GM19043 (cell line): Measurements from ENCODE around the gene OAT.

Source experiments
- ATAC-seq: cut with Tn5 transposase; IDR thresholded peaks from one replicate; pipeline ENCODE4 v1.9.1; 2021; ENCODE audit warnings: low read depth; ENCODE audit not compliant: unreplicated experiment

OAT gene

DNA sequence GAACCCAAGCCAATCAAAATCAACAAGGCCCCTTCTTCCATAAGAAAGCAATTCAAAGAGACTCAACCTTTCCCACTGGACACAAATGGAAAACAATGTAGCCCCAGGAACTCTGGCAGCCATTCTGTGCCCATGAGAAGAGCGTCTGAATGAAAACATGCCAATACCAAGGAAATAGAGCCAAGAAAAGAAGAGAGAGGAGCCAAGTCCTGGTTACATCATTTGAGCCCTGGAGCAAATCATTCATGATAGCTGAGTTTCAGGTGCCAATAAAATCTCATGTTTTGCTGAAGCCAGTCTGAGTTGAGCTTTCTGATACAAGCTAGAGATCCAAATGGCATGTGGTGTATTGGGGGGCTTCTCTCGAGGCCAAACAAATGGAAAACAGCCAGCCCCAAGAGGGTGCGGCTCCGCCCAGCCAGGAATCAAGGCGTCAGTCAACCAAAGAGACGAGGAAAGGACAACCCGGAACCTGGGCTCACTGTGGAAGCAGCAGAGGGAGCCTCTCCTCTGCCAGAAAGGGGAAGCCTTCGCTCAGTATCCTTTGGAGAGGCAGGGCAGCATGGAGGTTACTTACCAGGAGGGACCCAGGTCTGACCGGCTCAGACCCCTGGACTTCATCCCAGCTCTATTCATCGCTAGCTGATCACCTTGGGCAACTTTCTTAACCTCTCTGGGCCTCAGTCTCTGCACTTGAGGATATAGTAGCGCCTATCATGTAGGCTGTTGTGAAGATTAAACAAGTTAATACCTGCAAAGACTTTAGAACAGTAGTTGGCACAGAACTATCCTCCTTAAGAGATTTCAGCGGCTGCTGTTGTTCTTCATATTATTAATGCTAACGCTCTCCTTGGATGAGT lies 61.8 kb downstream of the OAT start:
- no peak for ATAC-seq

DNA sequence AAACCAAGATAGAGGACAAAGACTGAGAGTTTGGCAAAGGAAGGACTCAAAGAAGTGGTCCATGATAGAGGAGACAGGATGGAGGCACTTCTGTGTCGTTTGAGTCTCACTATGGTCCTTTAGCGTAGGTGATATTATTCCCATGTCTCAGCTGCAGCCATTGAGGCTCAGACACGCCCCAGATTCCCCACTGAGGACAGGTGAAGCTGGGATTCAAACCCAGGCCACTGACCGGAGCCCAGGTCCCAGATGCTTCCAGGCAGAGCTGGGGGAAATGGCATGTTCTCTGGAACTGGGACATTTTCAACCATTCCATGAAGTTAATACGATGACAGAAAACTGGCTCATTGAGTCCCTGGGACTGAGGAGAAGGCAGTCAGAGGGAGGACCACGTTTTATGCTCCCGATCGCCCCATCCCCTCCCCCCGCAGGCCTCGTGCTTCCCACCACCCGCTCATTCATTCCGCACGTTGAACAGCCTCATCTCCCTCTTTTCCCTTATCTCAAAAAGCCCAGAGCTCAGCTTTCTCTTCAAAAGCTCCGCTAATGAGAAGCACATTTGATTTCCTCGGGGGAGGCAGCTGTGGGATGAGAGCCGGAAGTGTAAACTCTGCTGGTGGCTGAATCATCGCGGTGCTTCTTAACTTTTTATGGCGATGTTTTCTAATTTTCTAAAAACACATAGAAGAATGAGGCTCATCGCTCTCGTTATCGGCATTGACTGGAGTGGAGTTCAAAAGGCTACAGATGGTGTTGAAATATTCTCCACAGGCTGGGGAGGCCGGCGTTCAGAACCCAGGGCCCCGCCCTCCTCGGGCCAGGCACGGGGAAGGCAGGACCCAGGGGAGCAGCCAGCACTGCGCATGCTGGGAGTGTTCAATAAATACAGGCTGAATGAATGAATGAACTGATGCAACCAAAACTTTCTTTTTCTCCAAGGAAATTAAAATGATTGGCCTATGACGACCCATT lies 64.0 kb downstream of the OAT start:
- no peak for ATAC-seq

DNA sequence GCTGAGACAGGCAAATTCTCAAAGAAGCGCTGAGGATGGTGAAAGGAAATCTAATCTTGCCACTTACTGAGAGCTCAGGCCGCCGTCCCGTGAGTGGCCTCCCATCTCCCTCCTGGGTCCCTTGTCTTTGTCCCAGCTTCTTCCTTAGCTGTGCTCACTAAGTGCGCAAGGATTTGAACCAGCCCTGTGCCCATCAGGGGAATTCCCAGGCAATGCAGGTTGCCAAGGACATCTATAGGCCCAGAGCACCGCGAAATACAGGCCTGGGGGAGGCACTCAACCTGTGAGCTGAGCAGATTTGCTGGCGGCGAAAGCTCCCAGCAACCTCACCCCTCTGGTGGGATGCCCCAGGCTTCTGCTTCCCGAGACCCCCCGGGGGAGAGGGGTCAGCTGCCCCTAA lies 64.8 kb downstream of the OAT start:
- ATAC-seq = no peak

DNA sequence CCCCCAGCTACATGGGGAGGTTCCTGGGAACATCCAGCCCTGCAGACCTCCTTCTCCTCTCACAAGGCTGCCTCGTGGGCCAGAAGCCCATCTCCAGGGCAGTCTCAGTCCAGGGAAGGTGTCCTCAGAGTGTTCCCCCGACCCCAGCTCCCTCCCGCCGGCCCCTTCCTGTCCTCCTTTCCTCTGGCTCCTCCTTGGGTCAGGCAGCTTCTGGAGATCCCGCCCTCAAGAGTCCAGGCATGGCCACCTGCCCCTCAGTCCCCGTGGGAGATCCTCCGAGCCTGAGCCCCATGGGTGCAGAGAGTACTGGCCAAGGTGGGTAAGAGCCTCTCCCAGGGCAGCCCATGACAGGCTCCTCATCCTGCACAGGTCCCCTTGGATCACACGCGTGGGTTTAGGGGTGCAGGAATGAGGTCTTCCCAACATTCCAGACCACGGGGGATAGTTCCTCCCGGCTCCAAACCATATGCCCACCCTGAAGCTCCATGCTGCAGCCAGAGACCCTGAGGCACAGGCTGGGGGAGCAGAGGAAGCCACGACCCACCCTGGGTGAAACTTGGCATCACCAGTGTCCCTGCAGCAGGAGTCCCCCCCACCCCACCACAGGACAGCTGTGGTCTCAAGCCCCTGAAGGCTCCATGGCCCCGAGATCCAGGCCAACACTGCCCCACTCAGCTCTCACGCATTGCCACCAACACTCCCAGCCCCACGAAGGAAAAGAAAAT lies 65.5 kb downstream of the OAT start:
- ATAC-seq = no peak

DNA sequence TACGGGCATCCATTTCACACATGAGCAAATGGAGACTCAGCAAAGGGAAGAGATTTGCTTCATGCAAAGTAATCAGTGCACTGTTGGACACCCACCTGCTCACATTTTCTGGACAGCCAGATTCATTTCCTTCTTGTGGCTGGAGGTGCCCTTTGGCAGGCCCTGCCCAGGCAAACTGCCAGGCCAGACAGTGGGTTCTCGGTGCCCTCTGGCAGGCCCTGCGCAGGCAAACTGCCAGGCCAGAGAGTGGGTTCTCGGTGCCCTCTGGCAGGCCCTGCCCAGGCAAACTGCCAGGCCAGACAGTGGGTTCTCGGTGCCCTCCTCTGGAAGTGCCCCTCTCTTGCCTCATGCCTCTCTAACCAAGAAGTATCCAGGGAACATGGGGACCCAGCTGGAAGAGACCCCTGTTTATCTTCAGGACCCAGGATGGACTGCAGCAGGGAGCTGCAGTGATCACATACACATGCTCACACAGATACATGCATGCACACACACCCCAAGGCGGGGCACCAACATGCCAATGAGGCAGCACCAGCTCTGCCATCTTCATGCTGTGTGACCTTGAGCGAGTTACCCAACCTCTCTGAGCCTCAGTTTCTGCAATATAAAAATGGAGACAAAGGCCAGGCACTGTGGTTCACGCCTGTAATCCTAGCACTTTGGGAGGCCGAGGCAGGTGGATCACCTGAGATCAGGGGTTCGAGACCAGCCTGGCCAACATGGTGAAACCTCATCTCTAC lies 67.1 kb downstream of the OAT start:
- no peak for ATAC-seq

DNA sequence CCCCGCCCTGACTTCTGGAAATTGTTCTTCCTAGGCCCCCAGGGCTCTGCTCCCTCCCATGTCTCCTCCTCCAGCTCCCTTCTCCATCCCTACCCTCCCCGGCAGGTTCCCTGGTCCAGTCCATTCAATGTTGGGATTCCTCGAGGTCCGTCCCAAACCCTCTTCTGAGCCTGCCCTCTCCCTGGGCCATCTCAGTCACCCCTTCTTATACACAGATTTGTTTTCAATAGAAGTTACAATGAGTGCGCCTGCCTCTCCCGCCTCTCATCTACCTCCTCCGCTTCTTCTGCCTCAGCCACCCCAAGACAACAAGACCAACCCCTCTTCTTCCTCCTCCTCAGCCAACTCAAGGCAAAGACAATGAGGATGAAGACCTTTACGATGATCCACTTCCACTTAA lies 67.9 kb downstream of the OAT start:
- ATAC-seq = no peak

DNA sequence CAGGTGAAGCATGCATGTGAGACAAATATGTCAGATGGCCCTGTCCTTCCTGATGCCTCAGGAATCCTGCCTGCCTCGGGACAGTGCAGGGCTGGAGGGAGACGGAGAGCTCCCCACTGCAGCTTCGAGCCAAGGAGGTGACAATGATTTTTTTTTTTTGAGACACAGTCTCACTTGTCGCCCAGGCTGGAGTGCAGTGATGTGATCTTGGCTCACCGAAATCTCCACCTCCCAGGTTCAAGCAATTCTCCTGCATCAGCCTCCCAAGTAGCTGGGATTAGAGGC lies 68.8 kb downstream of the OAT start:
- no peak for ATAC-seq

DNA sequence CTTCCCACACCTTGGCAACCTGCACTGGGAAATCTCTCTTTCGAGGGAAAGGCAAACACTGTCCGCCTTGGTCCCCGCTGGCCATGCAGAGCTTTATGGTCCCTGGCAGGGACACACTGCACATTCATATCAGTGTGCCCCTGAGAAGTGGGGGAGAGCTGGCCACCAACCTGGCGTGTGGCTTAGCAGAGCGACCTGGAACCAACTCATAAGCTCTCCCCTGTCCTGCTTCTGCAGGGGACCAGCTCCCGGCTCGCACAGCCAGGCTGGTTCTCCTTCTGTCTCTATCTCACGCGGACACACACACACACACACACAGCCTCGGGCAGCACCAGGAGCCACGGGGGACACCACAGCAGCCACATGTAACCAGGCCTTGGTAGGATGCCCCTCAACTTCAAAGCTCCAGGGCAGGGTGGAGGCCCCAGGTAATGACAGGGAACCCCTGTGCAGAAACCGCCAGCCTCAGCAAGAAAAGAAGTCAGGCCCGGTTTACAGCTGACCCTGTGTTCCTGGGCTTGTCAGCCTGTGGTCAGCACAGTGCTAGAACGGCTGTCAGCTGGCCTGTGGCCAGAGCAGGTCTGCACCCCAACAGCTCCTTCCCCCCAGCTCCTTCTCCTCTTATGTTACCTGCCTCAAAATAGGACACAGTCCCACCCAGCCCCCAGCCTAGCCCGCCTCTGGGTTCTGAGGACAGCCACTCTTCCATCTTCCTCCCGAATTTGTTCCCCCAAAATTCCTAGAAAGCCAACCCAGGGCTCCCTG lies 69.3 kb downstream of the OAT start:
- no peak for ATAC-seq

DNA sequence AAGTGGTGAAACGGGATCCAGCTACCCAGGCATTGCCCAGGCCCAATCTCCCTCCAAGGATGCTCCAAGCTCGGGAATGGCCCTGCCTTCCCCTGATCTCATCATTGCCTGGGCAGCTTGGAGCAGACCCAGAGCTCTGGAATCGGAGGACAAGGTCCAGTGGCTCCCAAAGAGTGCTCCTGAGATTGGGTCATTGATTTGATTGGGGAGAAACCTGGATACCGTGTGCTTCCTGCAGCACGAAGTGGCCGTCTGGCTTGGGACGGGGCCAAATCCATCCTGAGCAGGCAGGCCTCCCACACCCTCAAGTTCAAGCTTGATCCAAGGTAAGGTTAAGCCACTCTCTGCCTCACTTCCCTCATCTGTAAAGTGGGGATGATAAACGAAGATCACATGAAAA lies 69.9 kb downstream of the OAT start:
- ATAC-seq = no peak

DNA sequence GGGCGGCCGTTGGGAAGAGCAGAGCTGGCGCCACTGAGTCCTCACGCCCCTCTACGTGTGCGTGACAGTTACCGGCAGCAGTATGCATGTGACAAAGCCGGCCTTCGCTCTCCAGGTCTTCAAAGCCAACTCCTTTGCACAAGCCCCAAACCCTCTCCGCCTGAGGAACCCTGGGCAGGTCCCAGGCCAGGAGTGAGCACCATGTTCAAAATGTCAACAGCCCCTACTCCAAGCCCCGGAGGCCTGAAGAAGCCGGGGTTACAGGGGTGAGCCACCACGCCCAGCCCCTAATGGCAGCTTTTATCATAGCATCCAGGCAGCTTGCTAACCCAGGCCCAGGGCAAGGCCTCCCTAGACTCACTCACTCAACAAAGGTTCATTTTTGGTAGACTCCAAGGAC lies 70.8 kb downstream of the OAT start:
- ATAC-seq = no peak
